CD14-positive monocyte (primary cell): ENCODE measurements around the gene MLEC. TPM values are rescaled to one million over a fixed set of nuclear protein-coding genes. Genes with fewer than 3 reads are reported as not detected.

Source experiments
- DNase-seq, 3 donors: peaks; one replicate each; pipeline ENCODE4 v3.0.0-alpha.2; 2011 to 2022
- H2AFZ ChIP-seq: 2 replicates; pipeline ENCODE4 v1.6.0; 2012; ENCODE audit warnings: mild to moderate bottlenecking, low read depth, low read length, inconsistent platforms; ENCODE audit not compliant: insufficient read depth, poor library complexity, severe bottlenecking
- H3K27ac ChIP-seq, 2 donors: 1 replicate in 1 of 2; 2 replicates in 1 of 2; pipeline ENCODE4 v1.5.1; 2012 to 2013; ENCODE audit warnings: low read length in 2 of 2, control low read depth in 1 of 2, inconsistent platforms in 1 of 2, low read depth in 1 of 2, mild to moderate bottlenecking in 1 of 2
- H3K27me3 ChIP-seq, 2 donors: one replicate each; pipeline versions ENCODE4 v1.6.0 to v1.6.1; 2011 to 2013; ENCODE audit warnings: low read length in 2 of 2; ENCODE audit not compliant: control insufficient read depth in 2 of 2, insufficient read depth in 2 of 2
- H3K36me3 ChIP-seq, 2 donors: replicated peaks in 1 of 2; 1 replicate in 1 of 2; 2 replicates in 1 of 2; pipeline versions ENCODE4 v1.5.1 to v1.6.1; 2012 to 2013; ENCODE audit warnings: low read length in 2 of 2, control low read depth in 1 of 2, inconsistent platforms in 1 of 2, mild to moderate bottlenecking in 1 of 2; ENCODE audit not compliant: insufficient read depth in 2 of 2, control insufficient read depth in 1 of 2
- H3K4me1 ChIP-seq, 2 donors: 1 replicate in 1 of 2; 2 replicates in 1 of 2; pipeline versions ENCODE4 v1.5.1 to v1.6.1; 2012 to 2013; ENCODE audit warnings: low read length in 2 of 2, control low read depth in 1 of 2, inconsistent platforms in 1 of 2, mild to moderate bottlenecking in 1 of 2, moderate library complexity in 1 of 2; ENCODE audit not compliant: insufficient read depth in 2 of 2, control insufficient read depth in 1 of 2
- H3K4me2 ChIP-seq: replicated peaks from 2 replicates; pipeline ENCODE3; 2012; ENCODE audit warnings: low read length, moderate library complexity, mild to moderate bottlenecking; ENCODE audit not compliant: poor library complexity, severe bottlenecking; ENCODE audit errors: extremely low read depth
- H3K4me3 ChIP-seq, 3 experiments: fragments of 200-600 bp in 1 of 3; sonication (generic) in 1 of 3; replicated peaks in 1 of 3; 1 replicate in 2 of 3; 2 replicates in 1 of 3; pipeline ENCODE4 v1.5.1; 2011 to 2013; ENCODE audit warnings: low read length in 3 of 3, mild to moderate bottlenecking in 3 of 3, control low read depth in 2 of 3, low read depth in 2 of 3, inconsistent platforms in 1 of 3, moderate library complexity in 1 of 3
- H3K79me2 ChIP-seq: 2 replicates; pipeline ENCODE4 v1.6.0; 2012; ENCODE audit warnings: mild to moderate bottlenecking, control low read depth, inconsistent platforms, low read length, moderate library complexity; ENCODE audit not compliant: insufficient read depth
- H3K9ac ChIP-seq: 2 replicates; pipeline ENCODE4 v1.6.0; 2017; ENCODE audit warnings: low read length, mild to moderate bottlenecking; ENCODE audit not compliant: insufficient read depth, poor library complexity, severe bottlenecking
- H3K9me3 ChIP-seq, 2 donors: replicated peaks in 1 of 2; 1 replicate in 1 of 2; 2 replicates in 1 of 2; pipeline versions ENCODE4 v1.5.1 to v1.6.1; 2012 to 2013; ENCODE audit warnings: low read length in 2 of 2, control low read depth in 1 of 2; ENCODE audit not compliant: control insufficient read depth in 1 of 2, insufficient read depth in 1 of 2
- H4K20me1 ChIP-seq: 2 replicates; pipeline ENCODE4 v1.6.0; 2012; ENCODE audit warnings: mild to moderate bottlenecking, low read length, control low read depth, moderate library complexity; ENCODE audit not compliant: insufficient read depth
- H3K27ac Mint-ChIP-seq, 7 donors: one replicate each; pipeline ENCODE4 v1.8.0; 2020; ENCODE audit warnings: mild to moderate bottlenecking in 7 of 7, mixed read lengths in 7 of 7, moderate library complexity in 6 of 7, inconsistent platforms in 2 of 7
- H3K27me3 Mint-ChIP-seq, 3 donors: one replicate each; pipeline ENCODE4 v1.8.0; 2021 to 2022; ENCODE audit warnings: low read depth in 3 of 3, mild to moderate bottlenecking in 3 of 3, mixed read lengths in 3 of 3, moderate library complexity in 3 of 3, inconsistent platforms in 1 of 3
- H3K36me3 Mint-ChIP-seq, 2 donors: one replicate each; pipeline ENCODE4 v1.8.0; 2020; ENCODE audit warnings: mixed read lengths in 2 of 2, inconsistent platforms in 1 of 2, mild to moderate bottlenecking in 1 of 2
- H3K4me1 Mint-ChIP-seq: one replicate; pipeline ENCODE4 v1.8.0; 2020; ENCODE audit warnings: mild to moderate bottlenecking, mixed read lengths
- H3K4me3 Mint-ChIP-seq, 2 donors: one replicate each; pipeline ENCODE4 v1.8.0; 2020; ENCODE audit warnings: mild to moderate bottlenecking in 2 of 2, mixed read lengths in 2 of 2, moderate library complexity in 1 of 2
- H3K9me3 Mint-ChIP-seq, 7 donors: one replicate each; pipeline ENCODE4 v1.8.0; 2020 to 2022; ENCODE audit warnings: mixed read lengths in 7 of 7, mild to moderate bottlenecking in 6 of 7, moderate library complexity in 6 of 7, inconsistent platforms in 2 of 7
- CTCF ChIP-seq: fragments of 200-600 bp; IDR thresholded peaks from one replicate; pipeline ENCODE4 v1.8.0; 2022; ENCODE audit warnings: antibody characterized with exemption, mild to moderate bottlenecking
- WGBS: methylation state at CpG from one replicate; pipeline ENCODE4 v1.1.5; 2013; ENCODE audit warnings: missing lambda C conversion rate; ENCODE audit not compliant: insufficient coverage; 5-methylcytosine and 5-hydroxymethylcytosine counted together
- intact Hi-C, 2 donors: fragments of 100-400 bp; cut with micrococcal nuclease; formaldehyde crosslinking; loops; one replicate each; pipeline versions ENCODE4 v1.15.0 to v1.15.1; 2023
- polyA plus RNA-seq, 3 donors: library from polyadenylated mRNA; depleted of rRNA in 1 of 3; unstranded in 2 of 3; stranded (reverse) in 1 of 3; fragments of 300-500 nt in 2 of 3; fragments of >200 nt in 1 of 3; fragmentation: Illumina TruSeq in 2 of 3; gene quantifications; 1 replicate in 2 of 3; 2 replicates in 1 of 3; pipeline ENCODE4 v1.2.3, GENCODE V29; 2012 to 2021

The MLEC gene
- polyA plus RNA-seq, 3 donors, result 10.9 to 79.5 (median 65.3) TPM

- Histone ChIP-seq H3K9me3 (no peaks in the 10 kb centered on the region), H3K27ac (no peak overlapping the region), H3K4me2 (peak overlapping the region; percentile 95), H3K79me2 (peaks cover 6% of the 10 kb centered on the region), H3K9ac (peak overlapping the region; percentile 82), H3K4me1 (peaks cover 22 to 29% of the 10 kb centered on the region in 2 donors), H3K36me3 (peaks cover 17 to 47% of the 10 kb centered on the region in 2 donors), H3K27me3 (no peaks in the 10 kb centered on the region), H4K20me1 (no peaks in the 10 kb centered on the region), H2AFZ (peak overlapping the region; percentile 97), H3K4me3 (peak overlapping the region; percentile 15 to 88 (median 88))
- Mint-ChIP-seq H3K27ac (peak overlapping the region in 5 of 7 donors; percentile 6 to 81 (median 57)), H3K36me3 (peaks cover 51 to 68% of the 10 kb centered on the region in 2 donors), H3K9me3 (peaks cover 0 to 2% (median 0%) of the 10 kb centered on the region in 7 donors), H3K4me3 (peak overlapping the region; percentile 87 to 93), H3K4me1 (peaks cover 42% of the 10 kb centered on the region), H3K27me3 (peaks cover 0 to 1% (median 1%) of the 10 kb centered on the region in 3 donors)
- no peak for TF ChIP-seq CTCF
- DNase-seq, result no peak
- 42% methylated on average over 12 of the region's 14 CpGs for WGBS
- intact Hi-C loops, result loop anchor here (5.0 kb wide), 1 partner anchor 38 kb away; the partner anchor contains the start of gene MLEC (in 2 of the 2)
Observed at GRCh38 chr12:120725151-120725658, 38.3 kb downstream of the MLEC start.

GRCh38 chr12:120725659-120726509, 38.9 kb downstream of the MLEC start, which contains the start of gene ACADS:
TSS of gene ACADS (plus strand) at chr12:120725826. CDS start at chr12:120725886, 60 bp downstream.
- H3K27ac Mint-ChIP-seq, result peak within 1 kb of the TSS; percentile 14 to 88 (median 76)
- Histone ChIP-seq H3K27me3 (no peaks in the 10 kb centered on the region), H3K9ac (peak within 1 kb of the TSS; percentile 82), H3K79me2 (peaks cover 6% of the 10 kb centered on the region), H3K36me3 (peaks cover 24 to 52% of the 10 kb centered on the region in 2 donors), H2AFZ (peak within 1 kb of the TSS; percentile 97), H4K20me1 (no peaks in the 10 kb centered on the region), H3K27ac (peak within 1 kb of the TSS in 1 of 2 donors; percentile 74), H3K9me3 (no peaks in the 10 kb centered on the region), H3K4me3 (peak within 1 kb of the TSS; percentile 45 to 88 (median 88)), H3K4me1 (peaks cover 16 to 22% of the 10 kb centered on the region in 2 donors), H3K4me2 (peak within 1 kb of the TSS; percentile 95)
- no peak for TF ChIP-seq CTCF
- peak; percentile 74 to 84 (median 84) for DNase-seq
- H3K36me3 Mint-ChIP-seq, result peaks cover 52 to 70% of the 10 kb centered on the region in 2 donors
- peaks cover 36% of the 10 kb centered on the region for H3K4me1 Mint-ChIP-seq
- intact Hi-C loops, result loop anchor here (5.0 kb wide), 1 partner anchor 39 kb away; the partner anchor contains the start of gene MLEC (in 2 of the 2)
- 5% methylated on average over 65 of the region's 66 CpGs for WGBS
- H3K4me3 Mint-ChIP-seq, result peak within 1 kb of the TSS; percentile 87 to 93
- peaks cover 0 to 2% (median 0%) of the 10 kb centered on the region in 7 donors for H3K9me3 Mint-ChIP-seq
- H3K27me3 Mint-ChIP-seq, result peaks cover 0 to 1% (median 1%) of the 10 kb centered on the region in 3 donors
